ENCODE results near the gene APIP.

DNA sequence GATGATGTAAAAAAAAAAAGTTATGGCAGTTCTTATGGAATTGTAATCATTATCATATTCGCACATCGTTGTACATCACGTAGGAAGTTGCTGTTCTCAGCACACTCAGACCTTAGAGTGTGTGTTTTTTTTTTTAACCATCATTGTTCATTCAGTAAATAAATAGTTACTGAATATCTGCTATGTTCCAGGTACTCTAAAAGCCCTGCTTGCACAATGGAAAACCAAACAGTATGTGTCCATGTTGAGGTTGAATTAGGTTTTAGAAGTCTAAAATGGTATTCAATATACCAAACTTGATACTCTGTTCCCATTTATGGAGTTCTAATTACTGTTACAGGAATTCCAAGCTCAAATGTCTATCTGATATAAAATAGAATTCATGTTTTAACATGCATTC lies 41.4 kb upstream of the APIP start:
- TF ChIP-seq, protein P1, sequence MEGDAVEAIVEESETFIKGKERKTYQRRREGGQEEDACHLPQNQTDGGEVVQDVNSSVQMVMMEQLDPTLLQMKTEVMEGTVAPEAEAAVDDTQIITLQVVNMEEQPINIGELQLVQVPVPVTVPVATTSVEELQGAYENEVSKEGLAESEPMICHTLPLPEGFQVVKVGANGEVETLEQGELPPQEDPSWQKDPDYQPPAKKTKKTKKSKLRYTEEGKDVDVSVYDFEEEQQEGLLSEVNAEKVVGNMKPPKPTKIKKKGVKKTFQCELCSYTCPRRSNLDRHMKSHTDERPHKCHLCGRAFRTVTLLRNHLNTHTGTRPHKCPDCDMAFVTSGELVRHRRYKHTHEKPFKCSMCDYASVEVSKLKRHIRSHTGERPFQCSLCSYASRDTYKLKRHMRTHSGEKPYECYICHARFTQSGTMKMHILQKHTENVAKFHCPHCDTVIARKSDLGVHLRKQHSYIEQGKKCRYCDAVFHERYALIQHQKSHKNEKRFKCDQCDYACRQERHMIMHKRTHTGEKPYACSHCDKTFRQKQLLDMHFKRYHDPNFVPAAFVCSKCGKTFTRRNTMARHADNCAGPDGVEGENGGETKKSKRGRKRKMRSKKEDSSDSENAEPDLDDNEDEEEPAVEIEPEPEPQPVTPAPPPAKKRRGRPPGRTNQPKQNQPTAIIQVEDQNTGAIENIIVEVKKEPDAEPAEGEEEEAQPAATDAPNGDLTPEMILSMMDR (IDR thresholded peaks at IDR 0.05): no peak
- no peak for TF ChIP-seq FOSL2 (IDR thresholded peaks at IDR 0.05)
- no peak for TF ChIP-seq FOSL2 (CRISPR knock-in tag; IDR thresholded peaks at IDR 0.05)
- TF ChIP-seq EP300 (IDR thresholded peaks at IDR 0.05): no peak
- no peak for TF ChIP-seq ZC3H11A (IDR thresholded peaks at IDR 0.05)
- TF ChIP-seq, protein P2, sequence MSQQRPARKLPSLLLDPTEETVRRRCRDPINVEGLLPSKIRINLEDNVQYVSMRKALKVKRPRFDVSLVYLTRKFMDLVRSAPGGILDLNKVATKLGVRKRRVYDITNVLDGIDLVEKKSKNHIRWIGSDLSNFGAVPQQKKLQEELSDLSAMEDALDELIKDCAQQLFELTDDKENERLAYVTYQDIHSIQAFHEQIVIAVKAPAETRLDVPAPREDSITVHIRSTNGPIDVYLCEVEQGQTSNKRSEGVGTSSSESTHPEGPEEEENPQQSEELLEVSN (IDR thresholded peaks at IDR 0.05; ENCODE audit: borderline replicate concordance, low read depth): no peak
- TF ChIP-seq POLR2A (IDR thresholded peaks at IDR 0.05; ENCODE audit: low read length): no peak
- TF ChIP-seq, protein P3, sequence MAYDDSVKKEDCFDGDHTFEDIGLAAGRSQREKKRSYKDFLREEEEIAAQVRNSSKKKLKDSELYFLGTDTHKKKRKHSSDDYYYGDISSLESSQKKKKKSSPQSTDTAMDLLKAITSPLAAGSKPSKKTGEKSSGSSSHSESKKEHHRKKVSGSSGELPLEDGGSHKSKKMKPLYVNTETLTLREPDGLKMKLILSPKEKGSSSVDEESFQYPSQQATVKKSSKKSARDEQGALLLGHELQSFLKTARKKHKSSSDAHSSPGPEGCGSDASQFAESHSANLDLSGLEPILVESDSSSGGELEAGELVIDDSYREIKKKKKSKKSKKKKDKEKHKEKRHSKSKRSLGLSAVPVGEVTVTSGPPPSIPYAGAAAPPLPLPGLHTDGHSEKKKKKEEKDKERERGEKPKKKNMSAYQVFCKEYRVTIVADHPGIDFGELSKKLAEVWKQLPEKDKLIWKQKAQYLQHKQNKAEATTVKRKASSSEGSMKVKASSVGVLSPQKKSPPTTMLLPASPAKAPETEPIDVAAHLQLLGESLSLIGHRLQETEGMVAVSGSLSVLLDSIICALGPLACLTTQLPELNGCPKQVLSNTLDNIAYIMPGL (CRISPR knock-in tag; IDR thresholded peaks at IDR 0.05; ENCODE audit: borderline replicate concordance): no peak
- no peak for TF ChIP-seq POLR2AphosphoS2 (conservative IDR thresholded peaks at IDR 0.05; ENCODE audit: low read length)
- TF ChIP-seq HDAC2 (IDR thresholded peaks at IDR 0.05): no peak
- TF ChIP-seq, protein P4, sequence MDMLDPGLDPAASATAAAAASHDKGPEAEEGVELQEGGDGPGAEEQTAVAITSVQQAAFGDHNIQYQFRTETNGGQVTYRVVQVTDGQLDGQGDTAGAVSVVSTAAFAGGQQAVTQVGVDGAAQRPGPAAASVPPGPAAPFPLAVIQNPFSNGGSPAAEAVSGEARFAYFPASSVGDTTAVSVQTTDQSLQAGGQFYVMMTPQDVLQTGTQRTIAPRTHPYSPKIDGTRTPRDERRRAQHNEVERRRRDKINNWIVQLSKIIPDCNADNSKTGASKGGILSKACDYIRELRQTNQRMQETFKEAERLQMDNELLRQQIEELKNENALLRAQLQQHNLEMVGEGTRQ (IDR thresholded peaks at IDR 0.05): no peak
- no peak for TF ChIP-seq ZSCAN20 (CRISPR knock-in tag; IDR thresholded peaks at IDR 0.05)
- TF ChIP-seq CBX8 (IDR thresholded peaks at IDR 0.05): no peak
- TF ChIP-seq, protein P5, sequence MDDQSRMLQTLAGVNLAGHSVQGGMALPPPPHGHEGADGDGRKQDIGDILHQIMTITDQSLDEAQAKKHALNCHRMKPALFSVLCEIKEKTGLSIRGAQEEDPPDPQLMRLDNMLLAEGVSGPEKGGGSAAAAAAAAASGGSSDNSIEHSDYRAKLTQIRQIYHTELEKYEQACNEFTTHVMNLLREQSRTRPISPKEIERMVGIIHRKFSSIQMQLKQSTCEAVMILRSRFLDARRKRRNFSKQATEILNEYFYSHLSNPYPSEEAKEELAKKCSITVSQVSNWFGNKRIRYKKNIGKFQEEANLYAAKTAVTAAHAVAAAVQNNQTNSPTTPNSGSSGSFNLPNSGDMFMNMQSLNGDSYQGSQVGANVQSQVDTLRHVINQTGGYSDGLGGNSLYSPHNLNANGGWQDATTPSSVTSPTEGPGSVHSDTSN (IDR thresholded peaks at IDR 0.05): no peak

All from A549 (cell line).